Pancreas (tissue), 10 donors: ENCODE results near the gene ARHGAP22. TPM values are rescaled to one million over a fixed set of nuclear protein-coding genes. Genes with fewer than 3 reads are reported as not detected.

Experiments used
- ATAC-seq, 4 donors: fragments of 200-7000 bp; cut with Tn5 transposase; one replicate each; pipeline versions ENCODE4 v1.8.0 to v1.9.1; 2020; ENCODE audit warnings: mild to moderate bottlenecking in 4 of 4, moderate library complexity in 4 of 4
- DNase-seq, 6 donors: peaks; one replicate each; pipeline ENCODE4 v3.0.0-alpha.2; 2020
- FAIRE-seq: peaks from 2 replicates; lab custom pipeline; 2012; peaks lifted over from hg19 to GRCh38; lab: Jason Lieb, UNC
- H3K27ac ChIP-seq, 4 donors: fragments of 200-600 bp; sonication (generic); 1 replicate in 3 of 4; 2 replicates in 1 of 4; pipeline versions ENCODE4 v1.5.0 to v1.8.0; 2020
- H3K27me3 ChIP-seq, 4 donors: fragments of 200-600 bp; one replicate each; pipeline ENCODE4 v1.8.0; 2021
- H3K36me3 ChIP-seq, 3 donors: fragments of 200-600 bp; sonication (generic) in 1 of 3; one replicate each; pipeline versions ENCODE4 v1.5.0 to v1.8.0; 2020 to 2021
- H3K4me1 ChIP-seq, 3 donors: fragments of 200-600 bp; one replicate each; pipeline ENCODE4 v1.8.0; 2021
- H3K4me3 ChIP-seq, 4 donors: fragments of 200-600 bp; sonication (generic) in 2 of 4; one replicate each; pipeline versions ENCODE4 v1.5.0 to v1.8.0; 2020 to 2021
- H3K9me3 ChIP-seq, 4 donors: fragments of 200-600 bp; one replicate each; pipeline ENCODE4 v1.8.0; 2021
- WGBS, 2 donors: extraction: QIAGEN DNeasy Blood & Tissue Kit; methylation state at CpG; one replicate each; pipeline ENCODE4 v1.1.7; 2013; 5-methylcytosine and 5-hydroxymethylcytosine counted together
- intact Hi-C, 3 donors: fragments of 100-400 bp; cut with DNase I; formaldehyde crosslinking; loops; one replicate each; pipeline versions ENCODE4 v1.11.1 to v1.14.2; 2022
- polyA plus RNA-seq, 2 donors: library from polyadenylated mRNA; stranded (reverse); fragments of 200-250 nt; gene quantifications; one replicate each; pipeline ENCODE4 v1.2.3, GENCODE V29; 2013
- total RNA-seq, 6 donors: library from RNA; stranded (reverse); fragmentation: NEBNext Ultra II Directional in 4 of 6; extraction: Animal tissue kit (Norgen Biotek cat#: 25700) in 4 of 6; gene quantifications; one replicate each; pipeline versions ENCODE4 v1.2.1 to v1.2.4, GENCODE V29; 2021 to 2023
- TF ChIP-seq, protein P1 (sequence below), 4 donors: fragments of 200-600 bp; sonication (generic) in 3 of 4; IDR thresholded peaks; one replicate each; pipeline versions ENCODE4 v1.5.0 to v1.8.0; 2021; ENCODE audit warnings: antibody characterized with exemption in 4 of 4
- donor health status: healthy with polysubstance abuse.
- donor health status: DM: no; HTN: no; CAD: no; lungs with moderate emphysema.
- donor health status: DM: no; HTN: no; CAD: no.
- donor health status: control.
- donor health status: control.
- donor health status: Bipolar disorder and iron deficiency.
- donor health status: DM: yes; HTN: yes; CAD: no.
- donor health status: DM: no; HTN: no; CAD: no.
- donor health status: DM: no; HTN: no; CAD: no.
- donor health status: DM: yes; HTN: yes; CAD: no.

ARHGAP22 gene
- total and polyA plus RNA-seq, 8 donors: 1.1 to 6.0 (median 1.9) TPM

- H3K4me3 ChIP-seq: no peak overlapping the region
- H3K9me3 ChIP-seq: no peaks in the 10 kb centered on the region
- intact Hi-C loops: no loop called here
- 12 to 28% methylated on average over 10 to 43 of the region's 43 CpGs for WGBS, 2 donors
- no peak for FAIRE-seq
- H3K27me3 ChIP-seq: no peaks in the 10 kb centered on the region
- peak in 1 of 4 donors; percentile 47 for ATAC-seq
- peak in 3 of 6 donors; percentile 6 to 57 (median 10) for DNase-seq
- TF ChIP-seq, protein P1, sequence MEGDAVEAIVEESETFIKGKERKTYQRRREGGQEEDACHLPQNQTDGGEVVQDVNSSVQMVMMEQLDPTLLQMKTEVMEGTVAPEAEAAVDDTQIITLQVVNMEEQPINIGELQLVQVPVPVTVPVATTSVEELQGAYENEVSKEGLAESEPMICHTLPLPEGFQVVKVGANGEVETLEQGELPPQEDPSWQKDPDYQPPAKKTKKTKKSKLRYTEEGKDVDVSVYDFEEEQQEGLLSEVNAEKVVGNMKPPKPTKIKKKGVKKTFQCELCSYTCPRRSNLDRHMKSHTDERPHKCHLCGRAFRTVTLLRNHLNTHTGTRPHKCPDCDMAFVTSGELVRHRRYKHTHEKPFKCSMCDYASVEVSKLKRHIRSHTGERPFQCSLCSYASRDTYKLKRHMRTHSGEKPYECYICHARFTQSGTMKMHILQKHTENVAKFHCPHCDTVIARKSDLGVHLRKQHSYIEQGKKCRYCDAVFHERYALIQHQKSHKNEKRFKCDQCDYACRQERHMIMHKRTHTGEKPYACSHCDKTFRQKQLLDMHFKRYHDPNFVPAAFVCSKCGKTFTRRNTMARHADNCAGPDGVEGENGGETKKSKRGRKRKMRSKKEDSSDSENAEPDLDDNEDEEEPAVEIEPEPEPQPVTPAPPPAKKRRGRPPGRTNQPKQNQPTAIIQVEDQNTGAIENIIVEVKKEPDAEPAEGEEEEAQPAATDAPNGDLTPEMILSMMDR (IDR thresholded peaks at IDR 0.05): no peak
- H3K4me1 ChIP-seq: no peaks in the 10 kb centered on the region
- H3K36me3 ChIP-seq: no peaks in the 10 kb centered on the region
- H3K27ac ChIP-seq: no peak overlapping the region
Measured at GRCh38 chr10:48466611-48467240, 138.1 kb downstream of the ARHGAP22 start.

DNA sequence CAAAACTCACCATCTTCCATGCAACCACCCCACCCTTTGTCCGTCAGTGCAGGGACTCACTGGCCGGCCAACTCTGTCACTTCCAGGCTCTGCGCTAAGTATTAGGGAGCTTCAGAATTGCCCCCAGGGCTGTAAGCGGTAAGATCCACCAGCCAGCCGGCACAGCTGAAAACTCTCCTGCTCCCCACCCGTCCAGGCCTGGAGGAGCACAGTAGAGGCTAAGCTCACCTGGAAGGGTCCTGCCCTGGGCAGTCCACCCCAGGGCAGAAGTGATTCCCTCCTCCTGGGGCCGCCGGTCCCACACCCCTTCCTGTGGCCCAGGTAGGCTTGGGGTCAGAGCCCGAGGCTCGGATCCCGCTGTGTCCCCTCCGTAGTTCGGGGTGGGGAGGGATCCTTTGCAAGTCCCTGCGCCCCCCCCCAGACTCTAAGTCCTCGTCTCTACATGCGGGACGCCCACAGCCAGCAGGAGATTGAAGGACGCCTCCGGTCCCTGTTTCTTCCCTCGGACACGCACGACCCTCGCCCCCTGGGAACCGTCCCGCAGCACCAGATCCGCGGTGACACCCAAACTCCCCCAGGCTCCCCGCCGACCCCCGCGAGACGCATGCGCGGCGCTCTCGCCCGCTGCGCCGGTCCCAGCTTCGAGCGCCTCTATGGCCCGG is 138.9 kb downstream of the ARHGAP22 start:
- Histone ChIP-seq H3K27ac (peak overlapping the region in 1 of 4 donors; percentile 22), H3K4me1 (no peaks in the 10 kb centered on the region), H3K4me3 (no peak overlapping the region), H3K27me3 (no peaks in the 10 kb centered on the region), H3K36me3 (no peaks in the 10 kb centered on the region), H3K9me3 (no peaks in the 10 kb centered on the region)
- 29 to 31% methylated on average over 42 of the region's 42 CpGs for WGBS, 2 donors
- ATAC-seq (no peak), DNase-seq (peak in 2 of 6 donors; percentile 4 to 54), FAIRE-seq (no peak)
- intact Hi-C loops: no loop called here
- TF ChIP-seq, protein P1 (IDR thresholded peaks at IDR 0.05): no peak

DNA sequence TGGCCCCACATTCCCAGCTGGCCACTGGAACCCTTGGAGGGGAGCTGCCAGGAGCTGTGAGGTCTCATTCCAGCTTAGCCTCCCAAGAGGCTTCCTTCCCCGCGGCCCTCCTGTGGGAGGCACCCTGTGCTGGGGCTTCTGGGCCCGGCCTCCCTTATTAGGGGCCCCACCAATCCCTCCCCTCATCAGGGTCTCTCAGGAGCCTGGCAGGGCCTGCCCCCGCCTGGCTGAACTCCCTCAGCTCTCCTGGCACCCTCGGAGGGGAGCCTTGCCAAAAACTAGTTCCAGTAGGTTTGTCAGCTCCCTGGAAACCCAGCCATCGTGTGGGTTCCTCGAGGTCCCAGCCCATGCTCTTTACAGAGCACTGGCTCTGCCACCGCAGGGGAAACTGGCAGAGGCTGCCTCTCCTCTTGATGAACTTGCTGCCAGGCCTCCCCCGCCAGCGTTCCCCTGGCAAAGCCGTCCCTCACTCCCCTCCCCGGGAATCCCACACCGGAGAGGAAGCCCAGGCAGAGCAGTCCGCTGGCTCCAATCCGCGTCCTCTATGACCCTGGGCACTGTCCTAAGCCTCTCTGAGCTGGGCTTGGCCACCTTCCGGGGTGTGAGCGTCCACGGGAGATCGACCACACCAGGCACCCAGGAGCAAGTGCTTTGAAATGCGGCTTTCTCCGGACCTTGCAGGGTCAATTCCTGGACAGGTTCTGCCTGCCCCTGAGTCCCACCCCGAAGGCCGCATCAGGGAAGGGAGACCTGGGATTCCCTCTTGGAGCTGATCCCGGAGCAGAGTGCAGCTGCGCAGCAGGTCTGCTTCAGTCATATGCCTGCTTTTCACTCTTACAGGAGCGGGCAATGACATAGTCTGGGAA is 139.8 kb downstream of the ARHGAP22 start:
- DNase-seq (peak in 2 of 6 donors; percentile 15 to 58), ATAC-seq (peak in 3 of 4 donors; percentile 53 to 67 (median 57)), FAIRE-seq (no peak)
- 69 to 76% methylated on average over 27 of the region's 27 CpGs for WGBS, 2 donors
- Histone ChIP-seq H3K4me1 (no peaks in the 10 kb centered on the region), H3K27ac (peak overlapping the region in 1 of 4 donors; percentile 22), H3K9me3 (no peaks in the 10 kb centered on the region), H3K27me3 (no peaks in the 10 kb centered on the region), H3K4me3 (no peak overlapping the region), H3K36me3 (no peaks in the 10 kb centered on the region)
- intact Hi-C loops: no loop called here
- TF ChIP-seq, protein P1 (IDR thresholded peaks at IDR 0.05): no peak

GRCh38 chr10:48464121-48464870 is 140.6 kb downstream of the ARHGAP22 start:
- no peaks in the 10 kb centered on the region for H3K27me3 ChIP-seq
- no peaks in the 10 kb centered on the region for H3K36me3 ChIP-seq
- no peak overlapping the region for H3K4me3 ChIP-seq
- no peak overlapping the region for H3K27ac ChIP-seq
- ATAC-seq (no peak), FAIRE-seq (no peak), DNase-seq (peak in 2 of 6 donors; percentile 5 to 42)
- TF ChIP-seq, protein P1 (IDR thresholded peaks at IDR 0.05): no peak
- intact Hi-C loops: no loop called here
- WGBS, 2 donors: 75 to 89% methylated on average over 9 of the region's 9 CpGs
- no peaks in the 10 kb centered on the region for H3K4me1 ChIP-seq
- no peaks in the 10 kb centered on the region for H3K9me3 ChIP-seq
